ENCODE results near the gene NDUFAF3.

Gene NDUFAF3

DNA sequence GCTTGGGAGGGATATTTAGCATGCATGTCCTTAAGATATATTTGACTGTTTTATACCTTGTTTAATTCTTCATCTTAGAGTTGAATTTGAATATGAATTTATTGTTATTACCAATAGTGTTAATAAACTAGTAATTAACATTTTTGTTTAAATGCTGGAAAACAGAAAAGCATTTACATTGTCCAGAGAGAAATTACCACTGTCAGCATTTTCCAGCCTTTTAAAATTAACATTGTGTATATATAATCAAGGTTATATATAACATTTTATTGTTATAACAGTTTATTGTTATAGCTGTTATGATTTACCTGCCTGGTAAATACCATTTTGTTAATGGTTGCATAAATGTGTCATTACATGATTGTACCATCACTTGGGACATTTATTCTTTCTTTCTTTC is 39.9 kb upstream of the NDUFAF3 start (continued):
- no peak for TF ChIP-seq ZNF621 (tag by site-specific recombination; IDR thresholded peaks at IDR 0.05)
- no peak for TF ChIP-seq ZNF843 (tag by site-specific recombination; IDR thresholded peaks at IDR 0.05)
- no peak for TF ChIP-seq ZNF658 (tag by site-specific recombination; IDR thresholded peaks at IDR 0.05)
- TF ChIP-seq ZBTB20 (tag by site-specific recombination; IDR thresholded peaks at IDR 0.05), result no peak
- TF ChIP-seq KLF1 (tag by site-specific recombination; IDR thresholded peaks at IDR 0.05), result no peak
- TF ChIP-seq, protein P1, sequence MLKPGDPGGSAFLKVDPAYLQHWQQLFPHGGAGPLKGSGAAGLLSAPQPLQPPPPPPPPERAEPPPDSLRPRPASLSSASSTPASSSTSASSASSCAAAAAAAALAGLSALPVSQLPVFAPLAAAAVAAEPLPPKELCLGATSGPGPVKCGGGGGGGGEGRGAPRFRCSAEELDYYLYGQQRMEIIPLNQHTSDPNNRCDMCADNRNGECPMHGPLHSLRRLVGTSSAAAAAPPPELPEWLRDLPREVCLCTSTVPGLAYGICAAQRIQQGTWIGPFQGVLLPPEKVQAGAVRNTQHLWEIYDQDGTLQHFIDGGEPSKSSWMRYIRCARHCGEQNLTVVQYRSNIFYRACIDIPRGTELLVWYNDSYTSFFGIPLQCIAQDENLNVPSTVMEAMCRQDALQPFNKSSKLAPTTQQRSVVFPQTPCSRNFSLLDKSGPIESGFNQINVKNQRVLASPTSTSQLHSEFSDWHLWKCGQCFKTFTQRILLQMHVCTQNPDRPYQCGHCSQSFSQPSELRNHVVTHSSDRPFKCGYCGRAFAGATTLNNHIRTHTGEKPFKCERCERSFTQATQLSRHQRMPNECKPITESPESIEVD (tag by site-specific recombination; IDR thresholded peaks at IDR 0.05), result no peak
- TF ChIP-seq, protein P2, sequence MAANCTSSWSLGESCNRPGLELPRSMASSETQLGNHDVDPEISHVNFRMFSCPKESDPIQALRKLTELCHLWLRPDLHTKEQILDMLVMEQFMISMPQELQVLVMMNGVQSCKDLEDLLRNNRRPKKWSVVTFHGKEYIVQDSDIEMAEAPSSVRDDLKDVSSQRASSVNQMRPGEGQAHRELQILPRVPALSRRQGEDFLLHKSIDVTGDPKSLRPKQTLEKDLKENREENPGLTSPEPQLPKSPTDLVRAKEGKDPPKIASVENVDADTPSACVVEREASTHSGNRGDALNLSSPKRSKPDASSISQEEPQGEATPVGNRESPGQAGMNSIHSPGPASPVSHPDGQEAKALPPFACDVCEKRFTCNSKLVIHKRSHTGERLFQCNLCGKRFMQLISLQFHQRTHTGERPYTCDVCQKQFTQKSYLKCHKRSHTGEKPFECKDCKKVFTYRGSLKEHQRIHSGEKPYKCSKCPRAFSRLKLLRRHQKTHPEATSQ (tag by site-specific recombination; IDR thresholded peaks at IDR 0.05), result no peak
- no peak for TF ChIP-seq ZBTB21 (tag by site-specific recombination; IDR thresholded peaks at IDR 0.05)
- TF ChIP-seq ZXDB (tag by site-specific recombination; IDR thresholded peaks at IDR 0.05), result no peak

DNA sequence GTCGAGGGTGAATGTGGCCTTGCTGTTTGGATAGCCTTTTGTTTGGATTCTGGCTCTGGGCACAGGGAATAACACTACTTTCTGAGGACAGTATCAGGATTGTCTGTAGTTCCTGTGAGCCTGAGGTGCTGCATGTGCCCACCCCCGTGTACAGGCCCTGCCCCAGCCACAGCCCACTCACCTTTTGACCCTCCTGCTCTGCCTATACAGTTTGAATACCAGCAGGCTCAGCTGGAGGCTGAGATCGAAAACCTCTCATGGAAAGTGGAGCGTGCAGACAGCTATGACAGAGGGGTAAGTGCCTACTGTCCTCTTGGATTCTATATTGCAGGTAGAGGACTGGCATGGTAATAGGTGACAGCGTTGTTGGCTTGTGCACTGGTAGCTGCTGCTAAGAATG is 39.2 kb upstream of the NDUFAF3 start:
- POLR2A ChIA-PET, result no interaction called here
- CTCF ChIA-PET, result no interaction called here

DNA sequence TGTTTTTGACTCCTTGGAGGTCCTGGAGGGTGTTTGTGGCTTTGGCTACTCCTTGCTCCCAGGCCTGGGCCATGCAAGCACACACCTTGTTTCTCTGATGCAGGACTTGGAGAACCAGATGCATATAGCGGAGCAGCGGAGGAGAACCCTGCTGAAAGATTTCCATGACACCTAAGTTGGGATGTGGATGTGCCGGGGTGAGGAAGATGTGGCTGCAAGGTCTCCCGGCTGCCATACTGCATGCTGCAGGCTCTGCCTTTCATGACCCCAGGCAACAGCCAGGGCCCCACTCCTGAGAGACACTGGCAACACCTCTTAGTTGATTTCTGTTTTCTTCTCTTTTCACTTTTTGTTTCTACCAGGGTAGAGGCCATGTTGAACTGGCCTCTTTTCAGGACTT is 38.8 kb upstream of the NDUFAF3 start:
- Histone ChIP-seq H3K9me3 (ENCODE audit: control insufficient read depth, insufficient read depth, low read depth, low read length) (no peaks in the 10 kb centered on the region), H3K4me3 (ENCODE audit: low read depth, low read length) (no peak overlapping the region), H3K27ac (ENCODE audit: extremely low read depth, low read depth, low read length) (no peak overlapping the region), H3K36me3 (ENCODE audit: control insufficient read depth in 2 of 2, insufficient read depth in 1 of 2, low read length in 2 of 2) (peaks cover 9 to 80% of the 10 kb centered on the region in 2 experiments), H3K4me1 (ENCODE audit: control insufficient read depth, insufficient read depth, low read length) (no peaks in the 10 kb centered on the region)
- ChIA-PET CTCF (no interaction called here), POLR2A (no interaction called here)
- TF ChIP-seq OVOL3 (tag by site-specific recombination; IDR thresholded peaks at IDR 0.05) (no peak), YY1 (tag by site-specific recombination; IDR thresholded peaks at IDR 0.05) (no peak), ZFP69B (tag by site-specific recombination; IDR thresholded peaks at IDR 0.05) (no peak), ZNF791 (tag by site-specific recombination; IDR thresholded peaks at IDR 0.05) (no peak), ZNF473 (tag by site-specific recombination; IDR thresholded peaks at IDR 0.05) (no peak), ZNF132 (tag by site-specific recombination; IDR thresholded peaks at IDR 0.05; ENCODE audit: borderline replicate concordance) (no peak), ZNF16 (tag by site-specific recombination; IDR thresholded peaks at IDR 0.05; ENCODE audit: low read depth) (no peak), ZNF223 (tag by site-specific recombination; IDR thresholded peaks at IDR 0.05) (no peak), ZNF202 (tag by site-specific recombination; IDR thresholded peaks at IDR 0.05; ENCODE audit: borderline replicate concordance) (no peak), ZNF404 (tag by site-specific recombination; IDR thresholded peaks at IDR 0.05) (no peak)
- TF ChIP-seq, protein P2 (tag by site-specific recombination; IDR thresholded peaks at IDR 0.05), result no peak

More for the DNA sequence above, 39.2 kb upstream of the NDUFAF3 start:
- TF ChIP-seq, protein P3, sequence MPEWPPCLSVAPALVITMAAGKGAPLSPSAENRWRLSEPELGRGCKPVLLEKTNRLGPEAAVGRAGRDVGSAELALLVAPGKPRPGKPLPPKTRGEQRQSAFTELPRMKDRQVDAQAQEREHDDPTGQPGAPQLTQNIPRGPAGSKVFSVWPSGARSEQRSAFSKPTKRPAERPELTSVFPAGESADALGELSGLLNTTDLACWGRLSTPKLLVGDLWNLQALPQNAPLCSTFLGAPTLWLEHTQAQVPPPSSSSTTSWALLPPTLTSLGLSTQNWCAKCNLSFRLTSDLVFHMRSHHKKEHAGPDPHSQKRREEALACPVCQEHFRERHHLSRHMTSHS (tag by site-specific recombination; IDR thresholded peaks at IDR 0.05), result no peak
- TF ChIP-seq ZNF785 (tag by site-specific recombination; IDR thresholded peaks at IDR 0.05) (no peak), ZBTB21 (tag by site-specific recombination; IDR thresholded peaks at IDR 0.05) (no peak), ZNF585B (tag by site-specific recombination; IDR thresholded peaks at IDR 0.05) (no peak), ZNF10 (tag by site-specific recombination; IDR thresholded peaks at IDR 0.05) (no peak), ZNF302 (tag by site-specific recombination; IDR thresholded peaks at IDR 0.05; ENCODE audit: low read depth) (no peak)
- TF ChIP-seq, protein P4, sequence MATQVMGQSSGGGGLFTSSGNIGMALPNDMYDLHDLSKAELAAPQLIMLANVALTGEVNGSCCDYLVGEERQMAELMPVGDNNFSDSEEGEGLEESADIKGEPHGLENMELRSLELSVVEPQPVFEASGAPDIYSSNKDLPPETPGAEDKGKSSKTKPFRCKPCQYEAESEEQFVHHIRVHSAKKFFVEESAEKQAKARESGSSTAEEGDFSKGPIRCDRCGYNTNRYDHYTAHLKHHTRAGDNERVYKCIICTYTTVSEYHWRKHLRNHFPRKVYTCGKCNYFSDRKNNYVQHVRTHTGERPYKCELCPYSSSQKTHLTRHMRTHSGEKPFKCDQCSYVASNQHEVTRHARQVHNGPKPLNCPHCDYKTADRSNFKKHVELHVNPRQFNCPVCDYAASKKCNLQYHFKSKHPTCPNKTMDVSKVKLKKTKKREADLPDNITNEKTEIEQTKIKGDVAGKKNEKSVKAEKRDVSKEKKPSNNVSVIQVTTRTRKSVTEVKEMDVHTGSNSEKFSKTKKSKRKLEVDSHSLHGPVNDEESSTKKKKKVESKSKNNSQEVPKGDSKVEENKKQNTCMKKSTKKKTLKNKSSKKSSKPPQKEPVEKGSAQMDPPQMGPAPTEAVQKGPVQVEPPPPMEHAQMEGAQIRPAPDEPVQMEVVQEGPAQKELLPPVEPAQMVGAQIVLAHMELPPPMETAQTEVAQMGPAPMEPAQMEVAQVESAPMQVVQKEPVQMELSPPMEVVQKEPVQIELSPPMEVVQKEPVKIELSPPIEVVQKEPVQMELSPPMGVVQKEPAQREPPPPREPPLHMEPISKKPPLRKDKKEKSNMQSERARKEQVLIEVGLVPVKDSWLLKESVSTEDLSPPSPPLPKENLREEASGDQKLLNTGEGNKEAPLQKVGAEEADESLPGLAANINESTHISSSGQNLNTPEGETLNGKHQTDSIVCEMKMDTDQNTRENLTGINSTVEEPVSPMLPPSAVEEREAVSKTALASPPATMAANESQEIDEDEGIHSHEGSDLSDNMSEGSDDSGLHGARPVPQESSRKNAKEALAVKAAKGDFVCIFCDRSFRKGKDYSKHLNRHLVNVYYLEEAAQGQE (tag by site-specific recombination; IDR thresholded peaks at IDR 0.05), result no peak
- H3K4me3 ChIP-seq (ENCODE audit: low read depth, low read length), result no peak overlapping the region
- H3K27ac ChIP-seq (ENCODE audit: extremely low read depth, low read depth, low read length), result no peak overlapping the region
- H3K36me3 ChIP-seq (ENCODE audit: control insufficient read depth in 2 of 2, insufficient read depth in 1 of 2, low read length in 2 of 2), result peaks cover 11 to 84% of the 10 kb centered on the region in 2 experiments
- no peaks in the 10 kb centered on the region for H3K9me3 ChIP-seq (ENCODE audit: control insufficient read depth, insufficient read depth, low read depth, low read length)
- H3K4me1 ChIP-seq (ENCODE audit: control insufficient read depth, insufficient read depth, low read length), result no peaks in the 10 kb centered on the region
